CD4-positive, alpha-beta T cell treated with Interleukin-10 for 1 hour (primary cell): Measurements from ENCODE around the gene MAP1LC3B2.

ENCODE experiments used
- DNase-seq: peaks from one replicate; pipeline ENCODE4 v3.0.0-alpha.2; 2020

Gene MAP1LC3B2

DNA sequence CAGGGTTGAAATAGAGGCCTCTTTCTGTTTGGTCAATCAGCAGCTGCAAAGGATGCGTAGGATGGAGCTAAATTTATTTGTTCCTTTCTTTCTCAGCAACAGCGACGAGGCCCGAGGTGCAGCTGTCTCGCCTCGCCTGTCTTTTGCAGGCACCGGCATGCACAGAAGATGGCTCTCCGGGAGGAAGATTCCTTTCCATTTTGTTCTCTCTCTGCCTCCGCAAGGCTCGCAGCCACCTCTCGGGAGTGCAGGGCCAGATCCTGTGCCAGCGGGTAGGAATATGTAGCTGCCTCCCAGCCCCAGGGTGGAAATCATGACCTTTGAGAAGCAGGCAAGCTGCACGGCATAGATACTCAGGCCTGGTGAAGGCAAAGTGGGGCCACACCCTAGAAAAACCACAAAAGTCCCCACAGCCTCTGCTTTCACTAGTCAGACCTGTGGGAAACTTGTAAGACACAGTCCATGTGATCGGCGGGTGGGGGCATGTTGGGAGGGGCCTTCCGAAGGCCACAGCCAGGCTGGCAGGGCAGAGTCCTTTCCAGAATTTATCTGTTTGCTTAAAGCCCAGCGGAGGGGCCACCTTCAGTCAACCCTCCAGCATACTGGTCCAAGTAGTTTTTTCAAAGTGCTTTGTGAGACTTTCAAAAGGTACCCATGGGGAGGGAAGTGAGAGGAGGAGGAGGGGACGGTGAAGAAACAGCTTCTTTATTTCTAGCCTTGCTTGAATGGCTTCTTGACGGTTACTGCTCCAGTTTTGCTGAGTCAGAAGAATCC lies at the start of gene MAP1LC3B2:
MAP1LC3B2 (plus strand) TSS at position 220 of the 774 bp plus-strand sequence. CDS start 16,562 bp downstream, outside the sequence.
- DNase-seq = peak; percentile 83

DNA sequence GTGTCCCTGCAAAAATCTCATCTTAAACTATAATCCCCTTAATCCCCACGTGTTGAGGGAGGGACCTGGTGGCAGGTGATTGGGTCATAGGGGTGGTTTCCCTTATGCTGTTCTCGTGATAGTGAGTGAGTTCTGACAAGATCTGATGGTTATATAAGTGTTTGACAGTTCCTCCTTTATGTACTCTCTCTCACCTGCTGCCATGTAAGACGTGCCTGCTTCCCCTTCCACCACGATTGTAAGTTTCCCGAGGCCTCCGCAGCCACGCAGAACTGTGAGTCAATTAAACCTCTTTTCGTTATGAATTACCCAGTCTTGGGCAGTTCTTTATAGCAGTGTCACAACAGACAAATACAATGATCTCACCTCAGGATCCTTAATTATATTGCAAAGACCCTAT lies 45.2 kb upstream of the MAP1LC3B2 start:
- no peak for DNase-seq

DNA sequence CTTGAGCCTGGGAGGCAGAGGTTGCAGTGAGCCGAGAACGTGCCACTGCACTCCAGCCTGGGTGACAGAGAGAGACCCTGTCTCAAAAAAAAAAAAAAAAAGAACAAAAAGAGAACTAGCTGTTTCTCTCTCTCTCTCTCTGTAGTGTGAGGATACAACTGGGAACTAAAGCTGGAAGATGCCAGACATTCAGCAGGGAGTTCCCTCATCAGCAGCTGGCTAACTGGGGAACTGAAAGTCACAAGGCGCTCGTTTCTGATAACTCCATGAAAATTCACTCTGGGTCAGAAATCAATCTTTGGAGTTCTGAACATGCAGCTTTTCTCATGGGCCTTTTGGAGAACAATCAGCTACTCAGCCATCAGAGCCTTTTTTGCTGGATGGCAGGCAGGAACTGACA lies 43.5 kb upstream of the MAP1LC3B2 start:
- no peak for DNase-seq

DNA sequence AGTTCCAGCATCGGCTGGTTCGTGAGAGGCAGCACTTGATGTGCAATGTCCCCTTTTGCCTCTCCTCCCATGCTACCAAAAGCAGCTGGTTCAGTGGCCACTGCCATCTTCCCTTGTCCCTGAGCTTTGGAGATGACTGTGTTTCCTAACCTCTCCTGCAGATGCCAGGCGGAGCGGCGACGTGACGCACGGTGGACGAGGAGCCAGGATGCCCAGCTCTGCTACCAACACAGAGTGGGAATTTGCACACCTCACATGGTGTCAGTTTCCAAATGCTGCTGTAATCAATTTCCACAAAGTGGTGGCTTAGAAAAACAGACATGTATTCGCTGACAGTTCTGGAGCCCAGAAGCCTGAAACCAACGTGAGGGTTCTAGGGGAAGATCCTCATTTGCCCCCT lies 42.5 kb upstream of the MAP1LC3B2 start:
- DNase-seq = no peak

DNA sequence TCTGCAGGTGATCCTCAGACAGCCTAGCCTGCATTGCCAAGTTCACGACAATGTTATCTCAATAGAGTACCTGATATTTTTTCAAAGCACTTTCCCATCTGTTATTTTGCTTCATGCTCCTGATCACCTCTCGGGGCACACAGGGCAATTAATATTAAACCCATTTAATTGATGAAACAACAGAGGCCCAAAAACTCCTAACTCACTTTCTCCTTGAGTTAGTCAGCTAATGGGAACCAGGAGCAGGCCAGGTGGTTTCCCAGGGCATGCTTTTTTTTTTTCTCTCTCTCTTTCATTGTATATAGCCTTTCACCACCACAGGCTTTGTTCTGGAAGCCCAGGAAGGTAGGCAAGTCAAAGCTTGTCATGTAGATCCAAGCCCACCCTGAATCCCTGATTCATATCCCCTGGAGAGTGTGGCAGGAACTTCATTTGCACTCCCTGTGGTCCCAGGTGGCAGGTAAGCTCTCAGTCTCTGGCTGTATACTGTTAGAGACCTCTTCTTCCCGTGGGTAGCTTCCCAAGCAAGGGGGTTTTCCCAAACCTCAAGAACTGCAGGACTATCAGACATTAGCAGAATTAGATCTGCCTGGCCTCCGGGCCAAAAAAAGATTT lies 41.6 kb upstream of the MAP1LC3B2 start:
- DNase-seq = no peak

DNA sequence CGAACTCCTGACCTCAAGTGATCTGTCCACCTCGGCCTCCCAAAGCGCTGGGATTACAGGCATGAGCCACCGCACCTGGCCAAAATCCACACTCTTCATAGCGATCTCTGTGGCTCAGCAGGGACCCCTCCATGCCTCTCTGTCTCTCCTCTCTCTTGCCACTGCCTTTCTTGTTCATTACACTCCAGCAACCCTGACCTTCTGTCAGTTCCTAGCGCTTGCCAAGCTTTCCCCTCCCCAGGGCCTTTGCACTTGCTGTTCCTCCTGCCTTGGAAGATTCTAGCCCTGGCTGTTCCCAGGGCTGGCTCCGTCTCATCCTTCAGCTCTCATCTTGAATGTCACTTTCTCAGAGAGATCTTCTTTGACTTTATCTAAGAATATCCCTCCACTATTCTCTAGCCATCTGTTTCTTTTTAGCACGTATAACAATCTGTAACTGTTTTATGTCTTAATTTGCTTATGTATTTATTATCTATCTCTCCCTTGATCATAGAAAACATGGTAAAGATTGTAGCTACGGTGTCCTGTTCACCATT lies 38.9 kb upstream of the MAP1LC3B2 start:
- DNase-seq = no peak

DNA sequence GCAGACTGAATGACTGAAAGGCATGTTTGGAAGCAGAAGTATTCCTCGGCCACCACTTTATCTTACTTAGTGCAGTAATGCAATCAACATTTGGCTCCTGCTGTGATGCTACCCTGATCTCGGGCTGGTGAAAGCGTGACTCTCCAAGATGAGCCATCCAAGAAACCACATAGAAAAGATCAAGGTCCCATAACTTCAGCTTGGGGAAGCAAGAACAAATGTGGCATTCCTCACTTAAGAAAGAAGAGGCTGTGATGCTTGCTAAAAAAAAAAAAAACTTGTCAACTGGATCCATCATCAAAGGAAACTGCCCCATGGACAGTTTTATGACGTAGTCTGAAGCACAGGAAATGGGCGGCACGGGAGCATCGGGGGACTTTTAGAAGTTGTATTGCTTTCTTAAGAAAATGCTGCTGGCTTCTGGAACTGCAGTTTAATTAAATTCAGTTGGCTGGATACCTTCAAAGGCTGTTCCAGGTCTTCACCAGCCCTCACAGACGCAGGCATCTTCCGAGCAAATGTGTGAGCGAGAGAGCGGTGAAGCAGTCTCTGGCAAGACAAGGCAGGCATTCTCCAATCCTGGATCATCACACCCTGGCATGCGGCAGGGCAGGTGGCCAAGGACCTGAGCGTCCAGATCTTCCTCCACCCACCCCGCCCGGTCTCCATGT lies 38.2 kb upstream of the MAP1LC3B2 start:
- no peak for DNase-seq

DNA sequence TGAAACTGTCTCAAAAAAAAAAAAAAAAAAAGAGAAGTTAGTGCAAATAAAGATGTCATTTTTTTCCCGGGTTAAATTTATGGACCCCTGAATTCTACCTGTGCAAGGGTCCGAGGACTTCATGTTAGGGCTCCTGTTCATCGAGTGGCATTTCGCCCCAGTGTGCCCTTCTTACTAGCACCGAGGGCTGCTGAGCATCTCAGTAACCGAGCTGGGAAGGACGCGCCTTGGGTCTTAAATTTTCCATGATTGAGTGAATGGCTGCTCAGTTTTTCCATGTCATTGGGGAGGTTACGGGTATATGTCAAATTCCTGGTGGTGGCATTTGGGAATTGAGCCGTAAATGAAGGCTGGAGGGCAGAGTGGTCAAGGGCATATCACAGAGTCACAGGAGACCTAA lies 34.9 kb upstream of the MAP1LC3B2 start:
- DNase-seq = no peak

DNA sequence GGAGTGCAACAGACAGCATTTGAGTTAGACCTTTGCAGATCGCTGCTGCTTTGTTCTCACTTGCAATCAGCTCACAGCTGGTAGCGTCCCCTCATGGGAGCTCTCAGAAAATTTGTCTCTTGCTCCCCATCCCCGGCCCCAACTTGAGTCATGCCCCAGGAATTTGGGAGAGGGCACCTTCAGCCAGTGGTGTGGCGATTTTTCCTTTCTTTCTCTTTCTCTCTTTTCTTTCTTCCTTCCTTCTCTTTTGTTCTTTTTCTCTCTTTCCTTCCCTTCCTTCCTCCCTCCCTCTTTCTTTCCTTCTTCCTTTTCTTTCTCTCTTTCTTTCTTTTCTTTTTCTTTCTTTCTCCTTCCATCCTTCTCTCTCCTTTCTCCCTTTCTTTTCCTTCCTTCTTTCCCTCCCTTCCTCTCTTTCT lies 34.2 kb upstream of the MAP1LC3B2 start:
- no peak for DNase-seq

DNA sequence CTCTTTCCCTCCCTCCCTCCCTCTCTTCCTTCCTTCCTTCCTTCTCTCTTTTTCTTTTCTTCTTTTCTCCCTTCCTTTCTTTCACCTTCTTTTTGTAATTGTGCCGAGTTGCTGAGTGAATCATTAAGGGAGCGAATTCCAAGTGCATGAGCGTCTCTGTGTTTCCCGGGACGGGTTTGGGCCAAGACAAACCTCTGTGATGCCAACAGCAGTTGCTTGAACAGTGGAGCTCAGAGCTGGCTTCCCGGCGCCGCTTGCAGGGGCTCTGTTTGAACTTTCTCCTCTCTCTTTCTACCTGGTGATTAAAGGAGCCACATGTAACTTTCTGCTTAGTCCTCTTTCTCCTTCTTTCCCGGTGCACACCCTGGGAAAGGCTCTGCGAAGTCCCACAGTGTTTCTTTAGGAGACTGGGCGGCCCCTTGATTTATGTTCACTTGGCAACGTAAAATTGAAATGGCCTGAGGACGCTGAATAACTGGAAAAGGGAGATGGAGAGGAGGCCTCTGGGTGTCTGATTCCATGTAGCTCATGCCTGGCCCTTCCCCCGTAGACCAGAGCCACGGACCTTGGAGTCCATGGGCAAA lies 33.7 kb upstream of the MAP1LC3B2 start:
- no peak for DNase-seq

DNA sequence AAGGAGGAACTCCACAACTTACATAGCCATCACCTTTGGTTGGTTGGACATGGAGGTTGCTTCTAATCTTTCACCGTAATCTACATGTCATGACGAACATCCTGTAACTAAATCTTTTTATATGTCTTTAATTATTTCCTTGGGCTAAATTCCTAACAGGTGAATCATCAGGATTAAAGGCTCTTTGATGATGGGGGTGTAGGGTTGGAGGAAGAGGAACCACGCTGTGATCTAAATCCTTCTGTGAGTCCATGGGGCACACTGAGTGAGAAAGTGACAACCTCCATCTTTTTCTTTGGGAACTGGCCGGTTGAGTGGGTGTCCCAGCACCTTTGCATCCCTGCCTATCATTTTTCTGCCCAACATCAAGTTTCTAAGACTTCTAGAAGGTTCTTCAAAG lies 31.1 kb upstream of the MAP1LC3B2 start:
- DNase-seq = no peak

DNA sequence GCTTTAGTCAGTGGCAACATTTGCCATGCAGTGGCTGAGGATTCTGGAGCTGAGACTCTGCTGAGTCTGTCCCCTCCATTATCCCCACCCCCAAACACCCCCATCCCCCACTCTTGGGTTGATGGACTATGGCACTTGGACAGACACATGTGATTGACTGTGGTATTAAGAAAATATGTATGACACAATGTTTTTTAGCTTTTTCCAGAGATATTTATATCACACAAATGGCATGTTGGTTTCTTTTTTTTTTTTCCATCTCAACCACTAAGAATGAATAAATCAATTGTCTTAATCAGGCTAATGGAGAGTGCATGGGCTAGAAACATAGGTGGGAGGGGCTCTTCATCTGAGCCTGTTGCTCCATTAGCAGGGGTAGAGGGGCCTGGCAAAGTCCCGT lies 30.7 kb upstream of the MAP1LC3B2 start:
- no peak for DNase-seq

DNA sequence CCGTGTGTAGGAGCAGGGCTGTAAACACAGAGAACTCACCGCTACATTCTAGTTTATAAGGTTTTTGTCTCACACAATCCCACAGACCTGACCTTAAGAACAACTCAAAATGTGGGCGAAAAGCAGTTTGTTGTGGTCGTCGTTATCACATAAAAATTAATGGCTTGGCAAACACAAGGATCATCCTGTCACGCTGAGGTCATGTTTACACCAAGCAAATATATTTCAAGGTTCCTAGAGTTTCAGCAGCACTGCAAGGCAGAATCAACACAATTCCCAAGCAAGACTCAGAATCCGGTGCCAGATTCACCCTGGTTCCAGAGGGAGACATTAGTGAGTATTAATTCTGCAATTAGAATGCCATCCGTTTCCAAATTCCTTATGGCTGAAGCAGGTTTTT lies 30.1 kb upstream of the MAP1LC3B2 start:
- DNase-seq = no peak

DNA sequence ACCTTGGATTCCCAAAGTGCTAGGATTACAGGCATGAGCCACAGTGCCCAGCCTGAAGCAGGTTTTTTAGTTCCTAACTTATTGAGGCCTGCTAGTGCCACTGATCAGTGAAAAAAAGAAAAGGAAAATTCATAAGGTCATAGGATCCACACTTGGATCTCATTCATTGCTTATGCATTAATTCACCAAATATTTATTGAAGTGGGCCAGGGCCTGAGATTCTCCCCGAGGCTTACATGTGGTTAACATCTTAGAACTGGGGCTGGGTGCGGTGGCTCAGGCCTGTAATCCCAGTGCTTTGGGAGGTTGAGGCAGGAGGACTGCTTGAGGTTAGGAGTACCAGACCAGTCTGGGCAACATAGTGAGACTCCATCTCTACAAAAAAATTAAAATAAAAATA lies 29.5 kb upstream of the MAP1LC3B2 start:
- DNase-seq = no peak

DNA sequence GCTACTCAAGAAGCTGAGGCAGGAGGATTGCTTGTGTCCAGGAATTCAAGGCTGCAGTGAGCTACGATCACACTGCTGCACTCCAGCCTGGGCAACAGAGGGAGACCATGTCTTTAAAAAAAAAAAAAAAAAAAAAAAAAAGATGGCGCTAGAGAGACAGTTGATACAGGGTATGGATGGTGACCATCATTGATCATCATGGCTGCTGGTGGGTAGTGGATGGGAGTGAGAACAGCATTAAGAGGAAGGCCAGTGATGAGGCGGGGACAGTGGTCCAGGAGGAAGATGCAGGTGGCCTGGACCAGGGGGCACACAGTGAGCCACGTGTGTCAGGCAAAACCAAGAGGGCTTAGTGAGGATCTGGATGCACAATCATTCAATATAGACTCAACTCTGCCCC lies 26.8 kb upstream of the MAP1LC3B2 start:
- no peak for DNase-seq

DNA sequence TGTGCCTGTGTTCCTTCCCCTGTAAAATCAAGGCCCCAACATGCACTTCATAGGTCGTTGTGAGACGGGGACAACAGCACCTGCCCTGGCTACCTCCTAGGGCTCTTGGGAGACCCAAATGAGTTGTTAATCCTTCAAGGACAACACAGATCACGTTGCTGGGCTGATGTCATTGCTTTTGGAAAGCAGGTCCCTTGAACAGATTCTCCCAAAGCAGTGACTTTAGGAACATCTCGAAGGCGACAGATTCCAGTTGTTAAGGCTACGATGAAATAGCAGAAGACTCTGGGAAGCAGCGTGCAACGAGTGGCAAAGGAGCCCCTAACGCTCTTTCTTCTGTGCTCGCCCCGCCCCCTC lies 26.2 kb upstream of the MAP1LC3B2 start:
- no peak for DNase-seq

DNA sequence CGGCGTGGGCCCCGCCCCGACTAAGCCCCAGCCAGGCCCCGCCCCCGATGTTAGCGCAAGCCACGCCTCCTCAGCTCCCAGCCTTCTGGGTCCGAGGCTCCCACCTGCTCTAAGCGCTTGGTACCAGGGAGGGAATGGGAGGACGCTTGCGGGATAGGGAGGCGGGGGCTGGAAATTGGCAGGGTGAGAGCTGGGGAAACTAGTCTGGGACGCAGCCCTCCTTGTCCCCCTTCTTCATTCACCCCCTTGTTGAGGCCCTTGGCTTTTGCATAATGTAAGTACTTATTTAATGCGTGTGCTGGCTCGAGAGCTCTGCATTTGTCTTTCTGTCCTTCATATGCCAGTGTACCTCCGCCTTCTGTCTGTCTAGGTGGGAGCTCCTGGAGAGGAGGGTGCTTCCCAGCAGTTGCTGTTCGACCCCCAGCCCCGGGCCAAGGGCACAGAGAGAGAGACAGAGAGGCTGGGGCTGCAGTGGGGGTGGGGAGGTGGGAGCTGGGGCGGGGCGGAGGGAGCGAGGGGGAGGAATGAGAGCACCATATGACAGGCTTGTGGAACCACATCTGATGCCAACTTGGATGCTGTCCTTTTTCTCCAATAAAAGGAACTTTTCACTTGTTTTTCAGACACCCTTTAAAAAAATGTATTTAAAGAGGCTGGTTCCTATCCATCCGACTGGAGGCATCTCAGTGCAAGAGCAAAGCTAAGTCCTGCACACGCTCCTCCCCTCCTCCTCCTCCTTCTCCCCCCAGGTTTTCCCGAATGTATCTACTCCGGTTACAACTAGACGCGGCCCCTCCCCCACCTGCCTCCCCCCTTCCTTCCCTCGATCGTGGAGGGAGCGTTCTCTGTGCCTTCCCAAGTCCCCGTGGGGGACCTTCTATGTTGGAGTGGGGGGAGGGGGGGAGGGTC lies 25.6 kb upstream of the MAP1LC3B2 start:
- peak; percentile 76 for DNase-seq

DNA sequence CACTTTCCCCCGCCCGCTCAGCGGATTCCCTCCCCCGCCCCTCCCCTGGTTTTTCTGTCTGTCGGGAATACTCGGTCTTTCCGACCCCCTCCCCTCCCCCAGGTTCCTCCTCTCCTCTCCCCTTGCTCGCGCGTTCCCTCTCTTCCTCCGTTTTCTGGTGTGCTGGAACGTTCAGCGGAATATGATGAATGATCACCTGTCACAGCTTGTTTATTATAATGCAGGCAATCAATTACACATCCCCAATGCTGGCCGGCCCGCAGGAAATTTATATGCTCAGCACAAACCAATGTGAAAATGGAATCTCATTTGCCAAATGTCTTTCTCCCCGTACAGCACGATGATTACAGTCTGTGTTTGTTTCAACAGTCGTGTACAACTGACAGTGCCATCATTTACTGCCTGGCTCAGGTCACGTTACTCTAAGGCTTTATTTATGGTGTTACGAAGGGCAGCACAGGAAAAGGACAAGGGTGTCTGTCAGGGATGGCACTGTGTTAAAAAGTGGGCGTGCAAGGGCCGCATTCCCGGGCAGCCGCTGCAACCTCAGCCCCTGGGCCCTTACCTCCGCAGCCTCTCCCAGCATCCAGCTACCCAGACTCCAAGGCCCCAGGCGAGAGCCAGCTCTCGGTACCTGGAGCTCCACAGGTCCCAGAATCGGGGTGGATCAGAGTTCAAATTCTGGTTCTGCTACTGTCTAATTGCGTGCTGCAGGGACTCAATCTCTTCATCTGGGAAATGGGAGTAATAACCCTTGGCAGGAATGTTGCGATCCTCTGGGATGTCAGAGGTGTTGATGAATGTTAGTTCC lies 24.7 kb upstream of the MAP1LC3B2 start:
- DNase-seq = no peak

DNA sequence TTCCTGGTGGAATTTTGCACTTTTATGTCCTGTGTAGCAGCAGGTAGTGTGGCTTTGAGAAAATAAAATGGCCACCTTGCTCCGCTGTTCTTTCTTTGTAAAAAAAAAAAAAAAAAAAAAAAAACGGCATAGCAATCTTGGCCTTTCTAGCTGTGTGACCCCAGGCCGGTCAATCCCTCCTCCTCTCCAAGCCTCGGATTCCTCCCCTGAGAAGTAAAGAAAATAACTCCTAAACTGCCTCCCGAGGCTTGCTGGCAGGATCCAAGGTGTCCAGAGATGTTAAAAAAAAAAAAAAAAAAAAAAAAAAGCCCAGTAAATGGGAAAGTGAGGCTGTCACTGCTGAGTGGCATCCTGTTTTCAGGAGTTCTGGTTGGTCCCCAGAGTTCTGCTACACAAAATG lies 23.9 kb upstream of the MAP1LC3B2 start:
- DNase-seq = no peak

DNA sequence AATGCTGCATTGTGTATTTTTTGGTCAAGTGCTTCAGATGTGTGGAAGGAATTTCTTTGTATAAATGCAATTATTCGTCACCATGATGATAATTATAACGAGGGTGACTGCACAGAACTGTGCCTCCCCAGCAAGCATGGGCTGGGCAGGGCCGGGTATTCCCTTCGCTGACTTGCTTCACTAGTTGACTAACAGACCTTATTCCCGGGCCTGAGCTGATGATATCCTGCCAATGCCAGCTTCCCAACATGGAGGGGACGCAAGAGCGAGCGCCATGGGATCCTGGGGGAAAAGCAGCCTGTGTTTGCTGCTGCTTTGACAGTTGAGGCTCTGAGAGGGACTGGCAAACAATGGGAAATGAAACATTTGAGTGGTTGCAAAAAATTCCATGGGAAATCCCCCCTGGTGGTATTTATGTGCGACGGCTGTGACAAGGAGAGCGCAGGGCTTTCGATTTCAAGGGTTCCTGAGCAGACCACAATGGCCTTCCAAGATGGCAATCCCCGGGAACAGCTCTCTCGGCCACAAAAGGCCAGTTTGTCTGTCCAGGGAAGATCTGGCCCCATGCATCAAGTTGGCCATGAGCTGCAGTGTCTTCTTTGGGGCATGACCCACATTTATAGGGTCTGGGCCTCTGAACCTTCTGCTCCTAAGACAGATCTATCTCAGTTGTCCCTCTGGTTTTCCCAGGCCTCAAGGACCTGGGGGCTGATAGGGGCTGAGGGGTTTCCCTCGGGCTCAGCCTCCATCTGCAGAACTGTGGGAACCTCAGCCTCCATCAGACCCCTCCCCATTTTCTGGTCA lies 21.9 kb upstream of the MAP1LC3B2 start:
- no peak for DNase-seq
